Neural cell (in vitro differentiated cells): ENCODE data around the gene DBN1.
A peak's percentile ranks its signal among the peaks of the same experiment; 100 is the strongest.

Experiments
- CTCF ChIP-seq: fragments of 450-650 bp; IDR thresholded peaks from 2 replicates; pipeline ENCODE4 v1.5.1; 2014; ENCODE audit warnings: antibody characterized with exemption, mild to moderate bottlenecking, moderate library complexity; ENCODE audit not compliant: poor library complexity, severe bottlenecking
- EZH2 ChIP-seq: fragments of 200-600, 300-800 bp; shearing (Covaris generic), sonication (generic); IDR thresholded peaks from 2 replicates; pipeline ENCODE4 v1.6.1; 2014; ENCODE audit warnings: antibody characterized with exemption, low read length, borderline replicate concordance, mild to moderate bottlenecking; ENCODE audit not compliant: insufficient read depth, poor library complexity, severe bottlenecking
- POLR2AphosphoS5 ChIP-seq: IDR thresholded peaks from 2 replicates; pipeline ENCODE4 v1.6.1; 2012
- SMC3 ChIP-seq: fragments of 450-650 bp; conservative IDR thresholded peaks from 2 replicates; pipeline ENCODE4 v1.6.1; 2014; ENCODE audit warnings: antibody characterized with exemption, mild to moderate bottlenecking, moderate library complexity; ENCODE audit not compliant: poor library complexity
- TAF1 ChIP-seq: IDR thresholded peaks from 2 replicates; pipeline ENCODE4 v1.6.1; 2012; ENCODE audit warnings: low read depth

GRCh38 chr5:177500685-177501522 is 27.5 kb upstream of the DBN1 start:
- peak; percentile 96 for TF ChIP-seq SMC3
- peak; percentile 97 for TF ChIP-seq CTCF
- peak; percentile 31 for TF ChIP-seq POLR2AphosphoS5
- TF ChIP-seq EZH2: no peak
- TF ChIP-seq TAF1: no peak
